Central memory CD4-positive, alpha-beta T cell (primary cell): Measurements from ENCODE around the gene TBC1D22A.

Experiments
- DNase-seq: peaks from one replicate; pipeline ENCODE4 v3.0.0; 2022

TBC1D22A gene

GRCh38 chr22:46862418-46863324, 100.2 kb downstream of the TBC1D22A start:
- DNase-seq: no peak

GRCh38 chr22:46863794-46864193, 101.3 kb downstream of the TBC1D22A start:
- no peak for DNase-seq

GRCh38 chr22:46864314-46865051, 102.0 kb downstream of the TBC1D22A start:
- no peak for DNase-seq

- DNase-seq: no peak
Observed at GRCh38 chr22:46865052-46865434, 102.6 kb downstream of the TBC1D22A start.

GRCh38 chr22:46865642-46866041, 103.2 kb downstream of the TBC1D22A start:
- DNase-seq: no peak

GRCh38 chr22:46866591-46866990, 104.1 kb downstream of the TBC1D22A start:
- no peak for DNase-seq

- no peak for DNase-seq
Observed at GRCh38 chr22:46867106-46867505, 104.7 kb downstream of the TBC1D22A start.

- DNase-seq: no peak
Observed at GRCh38 chr22:46869329-46869728, 106.9 kb downstream of the TBC1D22A start.

- no peak for DNase-seq
Observed at GRCh38 chr22:46869831-46870441, 107.5 kb downstream of the TBC1D22A start.

- DNase-seq: no peak
Observed at GRCh38 chr22:46871826-46872225, 109.4 kb downstream of the TBC1D22A start.

- DNase-seq: no peak
Observed at GRCh38 chr22:46875089-46875488, 112.6 kb downstream of the TBC1D22A start.

GRCh38 chr22:46876357-46876934, 114.0 kb downstream of the TBC1D22A start:
- DNase-seq: no peak

GRCh38 chr22:46878191-46878948, 115.9 kb downstream of the TBC1D22A start:
- no peak for DNase-seq

- no peak for DNase-seq
Observed at GRCh38 chr22:46879083-46879482, 116.6 kb downstream of the TBC1D22A start.

GRCh38 chr22:46881373-46882118, 119.1 kb downstream of the TBC1D22A start:
- DNase-seq: no peak

GRCh38 chr22:46883092-46883910, 120.9 kb downstream of the TBC1D22A start:
- DNase-seq: no peak

GRCh38 chr22:46884365-46884764, 121.9 kb downstream of the TBC1D22A start:
- no peak for DNase-seq

- DNase-seq: no peak
Observed at GRCh38 chr22:46887978-46888377, 125.5 kb downstream of the TBC1D22A start.

GRCh38 chr22:46890819-46891218, 128.4 kb downstream of the TBC1D22A start:
- no peak for DNase-seq

- no peak for DNase-seq
Observed at GRCh38 chr22:46891382-46891951, 129.0 kb downstream of the TBC1D22A start.
